Left lung (tissue), 10 donors: Measurements from ENCODE around the gene IARS2. TPM values are rescaled to one million over a fixed set of nuclear protein-coding genes. Genes with fewer than 3 reads are reported as not detected.
"Not testable (repeated sequence)": the region's sequence is repeated elsewhere in the genome, so short reads cannot be mapped to it uniquely, and the experiment has no call there.

Experiments
- ATAC-seq: fragments of 200-7000 bp; cut with Tn5 transposase; one replicate; pipeline ENCODE4 v1.9.1; 2020; ENCODE audit warnings: moderate library complexity
- DNase-seq, 4 donors: peaks; one replicate each; pipeline ENCODE4 v3.0.0-alpha.2; 2013 to 2020
- H3K27ac ChIP-seq, 2 donors: fragments of 200-600 bp; sonication (generic) in 1 of 2; one replicate each; pipeline versions ENCODE4 v1.5.0 to v1.8.0; 2020 to 2021
- H3K27me3 ChIP-seq, 2 donors: fragments of 200-600 bp; sonication (generic) in 1 of 2; one replicate each; pipeline versions ENCODE4 v1.5.0 to v1.8.0; 2020 to 2021
- H3K36me3 ChIP-seq, 2 donors: fragments of 200-600 bp; sonication (generic) in 1 of 2; one replicate each; pipeline versions ENCODE4 v1.5.0 to v1.8.0; 2020 to 2021
- H3K4me1 ChIP-seq, 2 donors: fragments of 200-600 bp; one replicate each; pipeline ENCODE4 v1.8.0; 2021
- H3K4me3 ChIP-seq, 2 donors: fragments of 200-600 bp; sonication (generic) in 1 of 2; one replicate each; pipeline versions ENCODE4 v1.5.0 to v1.8.0; 2020 to 2021; ENCODE audit warnings: mild to moderate bottlenecking in 1 of 2
- H3K9me3 ChIP-seq, 2 donors: fragments of 200-600 bp; sonication (generic) in 1 of 2; one replicate each; pipeline versions ENCODE4 v1.5.0 to v1.8.0; 2020 to 2021
- CTCF ChIP-seq, 2 donors: fragments of 200-600 bp; sonication (generic) in 1 of 2; IDR thresholded peaks; one replicate each; pipeline versions ENCODE4 v1.5.0 to v1.8.0; 2021; ENCODE audit warnings: antibody characterized with exemption in 2 of 2
- intact Hi-C, 2 donors: fragments of 100-400 bp; cut with DNase I; formaldehyde crosslinking; loops; one replicate each; pipeline versions ENCODE4 v1.11.2 to v1.14.2; 2022
- polyA plus RNA-seq, 6 donors: library from polyadenylated mRNA; unstranded; fragments of 120-200 nt; gene quantifications; one replicate each; pipeline ENCODE4 v1.2.1, GENCODE V29; 2013; ENCODE audit not compliant: insufficient read length in 6 of 6
- total RNA-seq, 2 donors: library from RNA; stranded (reverse); fragmentation: NEBNext Ultra II Directional; extraction: Animal tissue kit (Norgen Biotek cat#: 25700); gene quantifications; one replicate each; pipeline ENCODE4 v1.2.1, GENCODE V29; 2021
- donor health status: DM: no; HTN: yes; CAD: no.
- donor health status: DM: no; HTN: no; CAD: no.

IARS2 gene
- total and polyA plus RNA-seq, 8 donors: 60.3 to 86.3 (median 72.9) TPM

GRCh38 chr1:220164517-220164916, 70.6 kb downstream of the IARS2 start:
- H3K27me3 ChIP-seq: no peaks in the 10 kb centered on the region
- no peaks in the 10 kb centered on the region for H3K4me1 ChIP-seq
- H3K36me3 ChIP-seq: peaks cover 0 to 68% of the 10 kb centered on the region in 2 donors
- intact Hi-C loops: no loop called here
- TF ChIP-seq CTCF (IDR thresholded peaks at IDR 0.05): no peak
- no peak overlapping the region for H3K4me3 ChIP-seq
- ATAC-seq (no peak), DNase-seq (no peak)
- H3K27ac ChIP-seq: no peak overlapping the region
- no peaks in the 10 kb centered on the region for H3K9me3 ChIP-seq

GRCh38 chr1:220166853-220167252, 72.9 kb downstream of the IARS2 start:
- H3K27ac ChIP-seq: no peak overlapping the region
- intact Hi-C loops: no loop called here
- no peaks in the 10 kb centered on the region for H3K4me1 ChIP-seq
- no peak for TF ChIP-seq CTCF (IDR thresholded peaks at IDR 0.05)
- ATAC-seq (no peak), DNase-seq (no peak)
- H3K4me3 ChIP-seq: no peak overlapping the region
- no peaks in the 10 kb centered on the region for H3K9me3 ChIP-seq
- H3K27me3 ChIP-seq: no peaks in the 10 kb centered on the region
- H3K36me3 ChIP-seq: peaks cover 2 to 79% of the 10 kb centered on the region in 2 donors

DNA sequence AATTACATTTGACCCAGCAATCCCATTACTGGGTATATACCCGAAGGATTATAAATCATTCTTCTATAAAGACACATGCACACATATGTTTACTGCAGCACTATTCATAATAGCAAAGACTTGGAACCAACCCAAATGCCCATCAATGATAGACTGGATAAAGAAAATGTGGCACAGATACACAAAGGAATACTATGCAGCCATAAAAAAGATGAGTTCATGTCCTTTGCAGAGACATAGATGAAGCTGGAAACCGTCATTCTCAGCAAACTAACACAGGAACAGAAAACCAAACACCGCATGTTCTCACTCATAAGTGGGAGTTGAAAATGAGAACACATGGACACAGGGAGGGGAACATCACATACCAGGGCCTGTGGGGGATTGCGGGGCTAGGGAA, 76.0 kb downstream of the IARS2 start:
- H3K27ac ChIP-seq, H3K4me1 ChIP-seq, intact Hi-C loops, H3K9me3 ChIP-seq, H3K4me3 ChIP-seq, ATAC-seq, H3K27me3 ChIP-seq, DNase-seq: not testable (repeated sequence)
- H3K36me3 ChIP-seq: peaks cover 2 to 86% of the 10 kb centered on the region in 2 donors

GRCh38 chr1:220170836-220171526, 77.0 kb downstream of the IARS2 start:
- Histone ChIP-seq H3K36me3 (peaks cover 2 to 83% of the 10 kb centered on the region in 2 donors), H3K9me3 (no peaks in the 10 kb centered on the region), H3K27ac (no peak overlapping the region), H3K4me1 (no peaks in the 10 kb centered on the region), H3K27me3 (no peaks in the 10 kb centered on the region), H3K4me3 (no peak overlapping the region)
- DNase-seq (no peak), ATAC-seq (no peak)
- TF ChIP-seq CTCF (IDR thresholded peaks at IDR 0.05): no peak
- intact Hi-C loops: no loop called here

DNA sequence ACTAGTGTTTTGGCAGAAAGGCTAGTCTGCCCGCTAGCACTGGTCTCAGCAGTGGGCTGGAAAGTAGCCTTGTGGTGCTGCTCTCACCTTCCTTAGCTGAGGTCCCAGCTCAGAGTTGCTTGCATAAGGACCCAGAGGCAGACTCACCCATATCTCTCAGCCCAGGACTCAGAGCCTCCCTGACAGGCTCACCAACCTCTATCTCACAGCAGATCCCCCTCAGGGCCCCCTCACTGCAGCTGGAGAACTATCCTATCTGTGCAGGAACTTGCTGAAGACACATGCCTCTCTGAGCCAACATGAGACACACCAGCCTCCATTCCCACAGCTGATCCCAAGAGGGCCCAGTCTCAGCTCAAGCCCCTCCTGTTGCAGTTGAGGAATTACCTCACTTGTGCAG, 82.6 kb downstream of the IARS2 start:
- Histone ChIP-seq H3K27ac (no peak overlapping the region), H3K4me3 (no peak overlapping the region), H3K4me1 (no peaks in the 10 kb centered on the region), H3K36me3 (peaks cover 0 to 72% of the 10 kb centered on the region in 2 donors), H3K9me3 (no peaks in the 10 kb centered on the region), H3K27me3 (no peaks in the 10 kb centered on the region)
- ATAC-seq: no peak
- TF ChIP-seq CTCF (IDR thresholded peaks at IDR 0.05): no peak
- intact Hi-C loops: no loop called here
- DNase-seq: no peak

DNA sequence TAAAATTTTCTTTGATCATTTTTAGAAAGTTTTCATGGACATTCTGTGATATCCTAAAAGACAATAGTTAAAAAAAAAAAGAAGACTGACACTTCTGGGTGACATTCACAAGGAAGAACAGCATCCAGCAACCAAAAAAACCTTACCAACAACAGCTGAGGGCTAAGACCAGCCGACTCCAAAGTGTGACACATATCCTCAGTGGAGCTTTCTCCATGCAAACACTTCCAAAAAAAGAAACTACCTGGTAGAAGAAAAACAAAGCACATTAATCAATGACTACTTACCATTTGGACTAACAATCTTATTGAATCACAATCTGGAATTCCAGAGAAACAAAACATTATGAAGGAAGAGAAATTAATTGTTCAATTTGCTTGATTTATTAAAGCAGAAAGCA, 88.2 kb downstream of the IARS2 start:
- no peak for DNase-seq
- H3K36me3 ChIP-seq: peaks cover 0 to 55% of the 10 kb centered on the region in 2 donors
- H3K4me3 ChIP-seq: no peak overlapping the region
- H3K9me3 ChIP-seq: no peaks in the 10 kb centered on the region
- TF ChIP-seq CTCF (IDR thresholded peaks at IDR 0.05): no peak
- intact Hi-C loops: no loop called here
- no peak for ATAC-seq
- H3K27me3 ChIP-seq: no peaks in the 10 kb centered on the region
- no peak overlapping the region for H3K27ac ChIP-seq
- H3K4me1 ChIP-seq: no peaks in the 10 kb centered on the region
